HEK293T (cell line): ENCODE results near the gene MTMR10.

ENCODE experiments used
- ARNT ChIP-seq: fragments of 450-650 bp; IDR thresholded peaks from 2 replicates; pipeline ENCODE4 v1.6.1; 2017; ENCODE audit warnings: mild to moderate bottlenecking
- BHLHE40 ChIP-seq: fragments of 450-650 bp; IDR thresholded peaks from 2 replicates; pipeline ENCODE4 v1.6.1; 2016; ENCODE audit warnings: mild to moderate bottlenecking, moderate library complexity, borderline replicate concordance
- CTBP1 ChIP-seq: fragments of 450-650 bp; IDR thresholded peaks from 2 replicates; pipeline ENCODE4 v1.6.1; 2016; ENCODE audit warnings: borderline replicate concordance
- ELF4 ChIP-seq: fragments of 450-650 bp; IDR thresholded peaks from 2 replicates; pipeline ENCODE4 v1.6.1; 2017; ENCODE audit warnings: antibody characterized with exemption
- FOXM1 ChIP-seq: fragments of 450-650 bp; IDR thresholded peaks from 2 replicates; pipeline ENCODE4 v1.6.1; 2017; ENCODE audit warnings: mild to moderate bottlenecking, borderline replicate concordance
- HDGF ChIP-seq: fragments of 450-650 bp; IDR thresholded peaks from 2 replicates; pipeline ENCODE4 v1.6.1; 2017; ENCODE audit warnings: antibody characterized with exemption, borderline replicate concordance
- LEF1 ChIP-seq: fragments of 450-650 bp; IDR thresholded peaks from 2 replicates; pipeline ENCODE4 v1.6.1; 2017; ENCODE audit warnings: mild to moderate bottlenecking, borderline replicate concordance
- NFRKB ChIP-seq: fragments of 450-650 bp; IDR thresholded peaks from 2 replicates; pipeline ENCODE4 v1.6.1; 2016; ENCODE audit warnings: mild to moderate bottlenecking, moderate library complexity
- PKNOX1 ChIP-seq: fragments of 450-650 bp; IDR thresholded peaks from 2 replicates; pipeline ENCODE4 v1.6.1; 2016
- SP1 ChIP-seq: fragments of 450-650 bp; IDR thresholded peaks from 2 replicates; pipeline ENCODE4 v1.6.1; 2017
- SUZ12 ChIP-seq: fragments of 450-650 bp; IDR thresholded peaks from 2 replicates; pipeline ENCODE4 v1.6.1; 2016; ENCODE audit warnings: mild to moderate bottlenecking
- TARDBP ChIP-seq: fragments of 450-650 bp; IDR thresholded peaks from 2 replicates; pipeline ENCODE4 v1.6.1; 2016
- ZNF384 ChIP-seq: fragments of 450-650 bp; IDR thresholded peaks from 2 replicates; pipeline ENCODE4 v1.6.1; 2016

- TF ChIP-seq SP1, result no peak
- no peak for TF ChIP-seq SUZ12
- TF ChIP-seq HDGF, result no peak
- no peak for TF ChIP-seq PKNOX1
- no peak for TF ChIP-seq ELF4
- TF ChIP-seq FOXM1, result no peak
- no peak for TF ChIP-seq CTBP1
- TF ChIP-seq TARDBP, result no peak
- no peak for TF ChIP-seq BHLHE40
- no peak for TF ChIP-seq ARNT
- TF ChIP-seq LEF1, result no peak
- TF ChIP-seq NFRKB, result no peak
- TF ChIP-seq ZNF384, result no peak
These were observed 17.3 kb downstream of the MTMR10 start for GRCh38 chr15:30974112-30974511.
